Esophagus muscularis mucosa (tissue), 4 donors: ENCODE measurements around the gene CDH16. TPM values are rescaled to one million over a fixed set of nuclear protein-coding genes. Genes with fewer than 3 reads are reported as not detected.

Experiments used
- DNase-seq: peaks from one replicate; pipeline ENCODE4 v3.0.0-alpha.2; 2017; ENCODE audit errors: extremely low spot score
- H3K27ac ChIP-seq, 4 donors: fragments of 200-600 bp; sonication (generic); replicated peaks in 1 of 4; 1 replicate in 3 of 4; 2 replicates in 1 of 4; pipeline ENCODE4 v1.5.1; 2016 to 2019; ENCODE audit warnings: mild to moderate bottlenecking in 1 of 4
- H3K27me3 ChIP-seq, 4 donors: fragments of 200-600 bp; sonication (generic); one replicate each; pipeline versions ENCODE4 v1.5.1 to v1.6.0; 2016 to 2019
- H3K36me3 ChIP-seq, 4 donors: fragments of 200-600 bp; sonication (generic); one replicate each; pipeline ENCODE4 v1.5.1; 2016 to 2019
- H3K4me1 ChIP-seq, 4 donors: fragments of 200-600 bp; sonication (generic); one replicate each; pipeline ENCODE4 v1.5.1; 2016 to 2019
- H3K4me3 ChIP-seq, 4 donors: fragments of 200-600 bp; sonication (generic); 1 replicate in 2 of 4; 2 replicates in 2 of 4; pipeline ENCODE4 v1.5.1; 2016 to 2019; ENCODE audit warnings: mild to moderate bottlenecking in 4 of 4, moderate library complexity in 1 of 4
- H3K9me3 ChIP-seq, 4 donors: fragments of 200-600 bp; sonication (generic); 1 replicate in 3 of 4; 2 replicates in 1 of 4; pipeline ENCODE4 v1.5.1; 2016 to 2019
- EP300 ChIP-seq: sonication (generic); formaldehyde crosslinking; IDR thresholded peaks from one replicate; pipeline ENCODE4 v1.6.1; 2017; ENCODE audit warnings: antibody characterized with exemption
- POLR2A ChIP-seq: fragments of 450-650 bp; IDR thresholded peaks from one replicate; pipeline ENCODE4 v1.6.1; 2017; ENCODE audit warnings: antibody characterized with exemption, moderate library complexity, mild to moderate bottlenecking, low read depth
- POLR2AphosphoS5 ChIP-seq, 2 donors: sonication (generic); formaldehyde crosslinking; IDR thresholded peaks; one replicate each; pipeline ENCODE4 v1.6.1; 2017; ENCODE audit warnings: antibody characterized with exemption in 2 of 2
- WGBS: methylation state at CpG from one replicate; pipeline ENCODE4 v1.1.5; 2018; 5-methylcytosine and 5-hydroxymethylcytosine counted together
- intact Hi-C: fragments of 100-400 bp; cut with DNase I; formaldehyde crosslinking; loops from one replicate; pipeline ENCODE4 v1.15.1; 2023
- total RNA-seq, 4 donors: library from RNA; depleted of rRNA; stranded (reverse); fragments of >200 nt; gene quantifications; one replicate each; pipeline versions ENCODE4 v1.1.0 to v1.2.1, GENCODE V29; 2016
- TF ChIP-seq, protein P1 (sequence below), 3 experiments: fragments of 200-600 bp in 2 of 3; fragments of 450-650 bp in 1 of 3; sonication (generic) in 2 of 3; IDR thresholded peaks; one replicate each; pipeline ENCODE4 v1.5.1; 2017 to 2019; ENCODE audit warnings: antibody characterized with exemption in 3 of 3, mild to moderate bottlenecking in 2 of 3, moderate library complexity in 1 of 3

The CDH16 gene
- total RNA-seq, 4 donors from 2014 or later = 0.52 TPM; not detected in 3

DNA sequence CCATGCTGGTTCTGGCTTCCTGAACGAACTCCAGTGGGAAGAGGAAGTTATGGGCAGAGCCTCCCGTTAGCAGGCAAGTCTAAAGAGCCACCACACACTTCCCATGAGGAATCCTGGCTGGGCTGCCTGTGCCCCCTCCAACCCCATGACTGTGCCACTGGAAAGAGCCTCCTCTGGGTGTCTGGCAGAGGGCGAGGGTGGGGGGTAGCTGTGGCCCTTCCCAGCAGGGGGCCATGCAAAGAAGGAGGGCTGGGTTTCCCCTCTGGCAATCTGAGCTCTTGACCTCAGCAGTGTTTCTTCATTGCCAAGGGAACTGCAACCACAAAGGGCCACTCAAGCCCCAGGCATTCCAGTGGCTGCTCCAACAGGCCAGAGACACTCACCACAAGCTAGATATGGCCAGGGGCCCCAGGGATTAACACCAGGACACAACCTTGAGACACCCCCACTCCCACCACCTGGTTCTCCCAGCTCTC, 8.3 kb upstream of the CDH16 start:
- 60% methylated on average over 2 of the region's 3 CpGs for whole genome bisulfite sequencing
- Histone ChIP-seq H3K9me3 (no peaks in the 10 kb centered on the region), H3K4me3 (no peak overlapping the region), H3K4me1 (peaks cover 36 to 70% (median 62%) of the 10 kb centered on the region in 4 donors), H3K36me3 (peaks cover 3 to 27% (median 18%) of the 10 kb centered on the region in 4 donors), H3K27ac (peak overlapping the region; percentile 92 to 95 (median 93)), H3K27me3 (peaks cover 0 to 3% (median 0%) of the 10 kb centered on the region in 4 donors)
- no peak for DNase-seq
- TF ChIP-seq POLR2AphosphoS5 (IDR thresholded peaks at IDR 0.05) (no peak), POLR2A (peak; percentile 13)
- intact Hi-C loops = no loop called here

DNA sequence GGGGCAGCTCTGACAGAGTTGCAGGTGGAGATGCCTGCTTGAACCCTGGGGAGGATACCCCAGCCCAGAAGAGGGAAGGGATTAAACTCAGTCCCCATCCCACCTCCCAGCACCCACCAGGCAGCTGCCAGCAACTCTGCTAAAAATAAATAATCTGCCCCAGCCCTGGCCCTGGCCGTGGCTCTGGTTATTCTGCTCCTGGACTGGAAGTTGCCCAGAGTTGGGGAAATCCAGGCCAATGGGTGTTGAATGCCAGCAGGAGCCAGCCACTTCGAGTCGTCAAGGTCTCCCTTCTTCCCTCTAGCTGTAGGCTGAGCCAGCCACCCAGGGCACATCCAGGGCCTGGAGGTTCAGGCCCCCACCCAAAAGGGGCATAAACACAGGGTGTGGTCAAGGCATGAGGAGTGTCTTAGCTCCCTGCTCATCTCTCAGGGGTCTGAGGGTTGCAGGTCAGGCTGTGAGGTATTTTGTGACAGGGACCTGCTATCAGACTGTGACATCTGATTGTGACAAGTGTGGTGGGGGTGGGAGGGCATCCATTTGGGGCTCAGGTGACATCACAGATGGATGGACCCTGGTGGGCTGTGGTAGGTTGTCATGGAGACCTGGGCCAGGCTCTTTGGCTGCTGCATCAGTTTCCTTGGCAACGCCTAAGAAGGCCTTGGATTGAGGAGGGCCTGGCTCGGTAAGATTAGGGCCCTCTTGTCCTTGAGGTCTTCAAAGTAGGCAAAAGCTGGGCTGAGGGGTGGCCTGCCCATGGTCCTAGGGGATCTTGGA, 7.7 kb upstream of the CDH16 start:
- peaks cover 39 to 75% (median 66%) of the 10 kb centered on the region in 4 donors for H3K4me1 ChIP-seq
- peak overlapping the region; percentile 92 to 95 (median 93) for H3K27ac ChIP-seq
- peaks cover 10 to 27% (median 19%) of the 10 kb centered on the region in 4 donors for H3K36me3 ChIP-seq
- H3K27me3 ChIP-seq = peaks cover 0 to 3% (median 0%) of the 10 kb centered on the region in 4 donors
- no peak for TF ChIP-seq POLR2AphosphoS5 (IDR thresholded peaks at IDR 0.05)
- TF ChIP-seq, protein P1, sequence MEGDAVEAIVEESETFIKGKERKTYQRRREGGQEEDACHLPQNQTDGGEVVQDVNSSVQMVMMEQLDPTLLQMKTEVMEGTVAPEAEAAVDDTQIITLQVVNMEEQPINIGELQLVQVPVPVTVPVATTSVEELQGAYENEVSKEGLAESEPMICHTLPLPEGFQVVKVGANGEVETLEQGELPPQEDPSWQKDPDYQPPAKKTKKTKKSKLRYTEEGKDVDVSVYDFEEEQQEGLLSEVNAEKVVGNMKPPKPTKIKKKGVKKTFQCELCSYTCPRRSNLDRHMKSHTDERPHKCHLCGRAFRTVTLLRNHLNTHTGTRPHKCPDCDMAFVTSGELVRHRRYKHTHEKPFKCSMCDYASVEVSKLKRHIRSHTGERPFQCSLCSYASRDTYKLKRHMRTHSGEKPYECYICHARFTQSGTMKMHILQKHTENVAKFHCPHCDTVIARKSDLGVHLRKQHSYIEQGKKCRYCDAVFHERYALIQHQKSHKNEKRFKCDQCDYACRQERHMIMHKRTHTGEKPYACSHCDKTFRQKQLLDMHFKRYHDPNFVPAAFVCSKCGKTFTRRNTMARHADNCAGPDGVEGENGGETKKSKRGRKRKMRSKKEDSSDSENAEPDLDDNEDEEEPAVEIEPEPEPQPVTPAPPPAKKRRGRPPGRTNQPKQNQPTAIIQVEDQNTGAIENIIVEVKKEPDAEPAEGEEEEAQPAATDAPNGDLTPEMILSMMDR (IDR thresholded peaks at IDR 0.05) = no peak
- no peak for TF ChIP-seq POLR2A
- TF ChIP-seq EP300 = no peak
- no peaks in the 10 kb centered on the region for H3K9me3 ChIP-seq
- intact Hi-C loops = no loop called here
- H3K4me3 ChIP-seq = peak overlapping the region; percentile 72 to 77 (median 74)
- DNase-seq = no peak
- WGBS = 66% methylated on average over 5 of the region's 5 CpGs

DNA sequence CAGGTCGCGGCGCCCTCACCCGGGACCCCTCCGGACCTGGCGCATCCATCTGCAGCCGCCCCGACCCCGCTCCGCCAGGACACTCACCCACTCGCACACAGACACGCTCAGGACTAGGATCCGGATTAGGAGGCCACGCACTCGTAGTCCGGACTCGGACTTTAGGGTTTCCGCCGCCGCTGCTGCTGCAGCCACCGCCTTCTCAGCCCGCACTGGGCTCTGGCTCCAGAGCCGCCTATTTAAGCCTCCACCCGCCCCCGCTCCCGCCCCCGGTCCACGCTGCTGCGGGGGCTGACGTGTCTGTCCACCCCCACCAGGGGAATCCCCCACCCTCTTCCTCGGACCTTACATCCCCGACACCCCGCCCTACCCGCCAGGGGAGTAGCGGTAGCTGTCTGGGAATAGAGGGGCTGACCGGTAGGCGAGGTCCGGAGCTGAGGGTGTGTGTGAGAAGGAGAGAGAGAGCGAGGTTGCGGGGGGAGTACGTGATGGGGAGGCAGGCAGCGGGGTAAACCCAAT, 6.7 kb upstream of the CDH16 start, which contains the start of gene RRAD:
Gene RRAD (minus strand): TSS at position 214 of the 519 bp plus-strand sequence. CDS start 356 bp downstream, outside the sequence.
- Histone ChIP-seq H3K9me3 (no peaks in the 10 kb centered on the region), H3K4me1 (peaks cover 46 to 85% (median 76%) of the 10 kb centered on the region in 4 donors), H3K27ac (peak within 1 kb of the TSS; percentile 92 to 95 (median 93)), H3K36me3 (peaks cover 11 to 26% (median 16%) of the 10 kb centered on the region in 4 donors), H3K4me3 (peak within 1 kb of the TSS; percentile 72 to 77 (median 74)), H3K27me3 (peaks cover 0 to 3% (median 0%) of the 10 kb centered on the region in 4 donors)
- peak; percentile 61 to 90 for TF ChIP-seq POLR2AphosphoS5 (IDR thresholded peaks at IDR 0.05)
- TF ChIP-seq, protein P1 (IDR thresholded peaks at IDR 0.05) = no peak
- peak; percentile 74 for TF ChIP-seq POLR2A
- no peak for TF ChIP-seq EP300
- intact Hi-C loops = no loop called here
- no peak for DNase-seq
- no CpG with 5 or more reads among the region's 42 CpGs for WGBS

DNA sequence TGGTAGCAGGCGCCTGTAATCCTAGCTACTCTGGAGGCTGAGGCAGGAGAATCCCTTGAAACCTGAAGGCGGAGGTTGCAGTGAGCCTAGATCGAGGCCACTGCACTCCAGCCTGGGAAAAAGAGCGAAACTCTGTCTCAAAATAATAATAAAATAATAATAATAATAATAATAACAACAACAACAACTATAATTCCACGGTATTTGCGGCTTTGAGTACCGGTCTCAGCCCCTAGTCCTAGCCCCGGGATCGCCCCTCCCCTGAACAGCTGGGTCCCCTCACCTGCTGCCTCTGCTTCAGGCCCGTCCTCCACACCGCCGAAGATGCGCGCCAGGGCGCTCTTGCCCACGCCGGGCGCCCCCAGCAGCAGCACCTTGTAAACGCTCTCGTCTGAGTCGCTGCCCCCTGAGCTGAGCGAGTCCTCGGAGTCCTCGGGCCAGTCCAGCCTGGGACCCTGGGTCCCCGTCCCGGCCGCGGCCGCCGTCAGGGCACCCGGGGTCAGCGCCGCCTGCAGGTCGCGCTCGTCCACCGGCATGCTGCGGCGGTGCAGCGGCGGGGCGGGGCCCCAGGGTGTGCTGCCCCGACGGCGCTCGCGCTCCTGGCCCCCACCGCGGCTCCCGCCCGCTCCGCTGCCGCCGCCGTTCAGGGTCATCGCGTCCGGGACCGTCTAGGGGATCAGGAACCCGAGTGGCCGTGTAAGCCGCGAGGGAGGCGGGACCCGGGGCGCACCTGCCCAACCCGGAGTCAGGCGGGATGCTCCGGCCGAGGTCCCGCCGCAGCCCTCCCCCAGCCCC, 6.0 kb upstream of the CDH16 start:
- WGBS = 8% methylated on average over 36 of the region's 72 CpGs
- peaks cover 53 to 92% (median 83%) of the 10 kb centered on the region in 4 donors for H3K4me1 ChIP-seq

More for the DNA sequence above, 6.0 kb upstream of the CDH16 start:
- H3K27me3 ChIP-seq = peaks cover 0 to 3% (median 0%) of the 10 kb centered on the region in 4 donors
- H3K36me3 ChIP-seq = peaks cover 11 to 26% (median 13%) of the 10 kb centered on the region in 4 donors
- H3K9me3 ChIP-seq = no peaks in the 10 kb centered on the region
- no peak for DNase-seq
- H3K4me3 ChIP-seq = peak overlapping the region; percentile 72 to 77 (median 74)
- peak overlapping the region; percentile 92 to 95 (median 93) for H3K27ac ChIP-seq
- intact Hi-C loops = no loop called here
- no peak for TF ChIP-seq POLR2A
- TF ChIP-seq, protein P1 (IDR thresholded peaks at IDR 0.05) = peak; percentile 47 to 63 (median 59)
